HepG2 (cell line): ENCODE results near the gene CFAP97. TPM values are rescaled to one million over a fixed set of nuclear protein-coding genes. Genes with fewer than 3 reads are reported as not detected.

Source experiments
- ATAC-seq: fragments of 200-7000 bp; cut with Tn5 transposase; 3 replicates; pipeline ENCODE4 v1.9.1; 2020; ENCODE audit warnings: mild to moderate bottlenecking, moderate library complexity
- BruUV-seq: library from RNA; stranded (reverse); fragments of 400-500 nt; replicated peaks from 2 replicates; lab custom pipeline; 2021; lab: Mats Ljungman, UMichigan
- CTCF ChIA-PET: fragments of 300-600 bp; formaldehyde crosslinking; extraction: SDS; loops from one replicate; lab custom pipeline; 2021; ENCODE audit warnings: low total read pairs, inconsistent platforms, low intra/inter-chr PET ratio; lab: Yijun Ruan, JAX
- POLR2A ChIA-PET: fragments of 350-600 bp; sonication (Branson Sonifier 250); formaldehyde crosslinking; loops from one replicate; lab custom pipeline; 2020; ENCODE audit warnings: antibody characterized with exemption, inconsistent platforms; lab: Yijun Ruan, JAX
- DNase-seq: peaks from one replicate; pipeline ENCODE4 v3.0.0-alpha.2; 2015; ENCODE audit warnings: low spot score
- FAIRE-seq: peaks from 3 replicates; lab custom pipeline; 2011; peaks lifted over from hg19 to GRCh38; lab: Jason Lieb, UNC
- H2AFZ ChIP-seq: one replicate; pipeline ENCODE4 v1.6.1; 2011; ENCODE audit warnings: low read length, inconsistent platforms
- H3K27ac ChIP-seq: fragments of 300-600 bp; 3 replicates; pipeline ENCODE4 v1.8.0; 2011; ENCODE audit warnings: mixed run types, mild to moderate bottlenecking, mixed read lengths, low read length, inconsistent platforms; ENCODE audit not compliant: insufficient read depth; ENCODE audit errors: extremely low read length
- H3K27me3 ChIP-seq, 2 experiments: fragments of 200-600 bp in 1 of 2; 2 replicates in 1 of 2; 3 replicates in 1 of 2; pipeline versions ENCODE4 v1.6.0 to v1.8.0; 2011; ENCODE audit warnings: low read length in 2 of 2, mild to moderate bottlenecking in 2 of 2, moderate library complexity in 2 of 2, inconsistent platforms in 1 of 2; ENCODE audit not compliant: insufficient read depth in 2 of 2, control insufficient read depth in 1 of 2
- H3K36me3 ChIP-seq, 2 experiments: fragments of 200-600 bp in 1 of 2; replicated peaks in 1 of 2; 2 replicates in 1 of 2; 3 replicates in 1 of 2; pipeline versions ENCODE4 v1.5.1 to v1.8.0; 2011; ENCODE audit warnings: low read length in 2 of 2, inconsistent platforms in 1 of 2; ENCODE audit not compliant: insufficient read depth in 2 of 2, control insufficient read depth in 1 of 2
- H3K4me1 ChIP-seq: 2 replicates; pipeline ENCODE4 v1.5.1; 2012; ENCODE audit warnings: low read length, inconsistent platforms; ENCODE audit not compliant: insufficient read depth
- H3K4me2 ChIP-seq: 2 replicates; pipeline ENCODE4 v1.6.0; 2011; ENCODE audit warnings: low read depth, low read length, inconsistent platforms
- H3K4me3 ChIP-seq, 3 experiments: fragments of 200-600 bp in 1 of 3; sonication (generic), shearing (Covaris generic) in 1 of 3; replicated peaks in 1 of 3; 2 replicates each; pipeline ENCODE4 v1.5.1; 2011 to 2016; ENCODE audit warnings: low read length in 3 of 3, inconsistent platforms in 2 of 3, low read depth in 2 of 3, mild to moderate bottlenecking in 2 of 3, control low read depth in 1 of 3, mixed read lengths in 1 of 3; ENCODE audit not compliant: insufficient read depth in 1 of 3
- H3K79me2 ChIP-seq: one replicate; pipeline ENCODE4 v1.6.1; 2011; ENCODE audit warnings: low read length, inconsistent platforms; ENCODE audit not compliant: insufficient read depth
- H3K9ac ChIP-seq: 2 replicates; pipeline ENCODE4 v1.6.0; 2011; ENCODE audit warnings: mild to moderate bottlenecking, low read depth, low read length, inconsistent platforms; ENCODE audit not compliant: insufficient read depth
- H3K9me3 ChIP-seq: 2 replicates; pipeline ENCODE4 v1.5.1; 2012; ENCODE audit warnings: mild to moderate bottlenecking, low read length
- H4K20me1 ChIP-seq: 2 replicates; pipeline ENCODE4 v1.6.0; 2011; ENCODE audit warnings: inconsistent platforms, mild to moderate bottlenecking, low read length, moderate library complexity; ENCODE audit not compliant: insufficient read depth
- MAFK ChIP-seq, 2 experiments: IDR thresholded peaks in 1 of 2; conservative IDR thresholded peaks in 1 of 2; 2 replicates each; pipeline ENCODE4 v1.6.1; 2011; ENCODE audit warnings: improper control_type of control experiment in 2 of 2, low read length in 2 of 2
- MXD4 ChIP-seq: IDR thresholded peaks from 2 replicates; pipeline ENCODE4 v1.6.1; 2016; ENCODE audit warnings: mild to moderate bottlenecking, missing biosample characterization, missing genetic modification reagents
- PHB2 ChIP-seq: fragments of 450-650 bp; IDR thresholded peaks from 2 replicates; pipeline ENCODE4 v1.6.1; 2018; ENCODE audit not compliant: partially characterized antibody
- ZFP36 ChIP-seq: fragments of 150-350 bp; IDR thresholded peaks from 2 replicates; pipeline ENCODE4 v1.6.1; 2018; ENCODE audit warnings: borderline replicate concordance, low read length, low read depth; ENCODE audit not compliant: partially characterized antibody
- ZNF562 ChIP-seq: sonication (generic); formaldehyde crosslinking; IDR thresholded peaks from 2 replicates; pipeline ENCODE4 v1.8.0; 2022; ENCODE audit warnings: missing genetic modification reagents, borderline replicate concordance
- ZNF691 ChIP-seq: sonication (generic); formaldehyde crosslinking; IDR thresholded peaks from 2 replicates; pipeline ENCODE4 v1.4.0; 2020; ENCODE audit warnings: missing genetic modification reagents, low read depth, mild to moderate bottlenecking, borderline replicate concordance
- ZNF800 ChIP-seq: sonication (generic); formaldehyde crosslinking; IDR thresholded peaks from 2 replicates; pipeline ENCODE4 v1.4.0; 2020; ENCODE audit warnings: missing genetic modification reagents
- ZSCAN25 ChIP-seq: sonication (generic); formaldehyde crosslinking; IDR thresholded peaks from 2 replicates; pipeline ENCODE4 v1.8.0; 2022; ENCODE audit warnings: mild to moderate bottlenecking, missing genetic modification reagents
- whole genome bisulfite sequencing: methylation state at CpG from one replicate; pipeline ENCODE4 v1.1.6; 2017; ENCODE audit warnings: low lambda C conversion rate; 5-methylcytosine and 5-hydroxymethylcytosine counted together
- in situ Hi-C: cut with HindIII; loops from 2 replicates; pipeline ENCODE4 v1.10.0; 2017; ENCODE audit warnings: low pct_unique_long_range_greater_than_20kb; ENCODE audit not compliant: extremely low pct_ligation_motif_present
- intact Hi-C: fragments of 100-400 bp; cut with micrococcal nuclease; formaldehyde crosslinking; loops from one replicate; pipeline ENCODE4 v1.10.0; 2022; ENCODE audit not compliant: unreplicated experiment
- polyA plus RNA-seq, 8 experiments: library from polyadenylated mRNA; depleted of rRNA in 3 of 8; stranded (reverse) in 7 of 8; unstranded in 1 of 8; fragments of >200 nt; fragmentation: Illumina TruSeq in 4 of 8; extraction: Trizol in 4 of 8; gene quantifications; 2 replicates each; pipeline versions ENCODE4 v1.2.1 to v1.2.3, GENCODE V29; 2011 to 2016; ENCODE audit warnings: low read depth in 4 of 8, missing spikeins in 1 of 8, mixed read lengths in 1 of 8; ENCODE audit not compliant: insufficient read depth in 1 of 8
- total RNA-seq, 5 experiments: library from RNA; depleted of rRNA; stranded (reverse); fragments of >200 nt; fragmentation: Illumina TruSeq; extraction: Trizol; gene quantifications; 2 replicates each; pipeline ENCODE4 v1.2.3, GENCODE V29; 2016; ENCODE audit warnings: low read depth in 1 of 5
- TF ChIP-seq, protein P1 (sequence below): sonication (generic); formaldehyde crosslinking; IDR thresholded peaks from 2 replicates; pipeline ENCODE4 v1.4.0; 2020; ENCODE audit warnings: missing genetic modification reagents, borderline replicate concordance

CFAP97 gene
- total and polyA plus RNA-seq, 2 of the 13 experiments (the other 11 are each of a cell fraction or from before 2014, with no cell fraction given), result 32.1 to 44.4 TPM

DNA sequence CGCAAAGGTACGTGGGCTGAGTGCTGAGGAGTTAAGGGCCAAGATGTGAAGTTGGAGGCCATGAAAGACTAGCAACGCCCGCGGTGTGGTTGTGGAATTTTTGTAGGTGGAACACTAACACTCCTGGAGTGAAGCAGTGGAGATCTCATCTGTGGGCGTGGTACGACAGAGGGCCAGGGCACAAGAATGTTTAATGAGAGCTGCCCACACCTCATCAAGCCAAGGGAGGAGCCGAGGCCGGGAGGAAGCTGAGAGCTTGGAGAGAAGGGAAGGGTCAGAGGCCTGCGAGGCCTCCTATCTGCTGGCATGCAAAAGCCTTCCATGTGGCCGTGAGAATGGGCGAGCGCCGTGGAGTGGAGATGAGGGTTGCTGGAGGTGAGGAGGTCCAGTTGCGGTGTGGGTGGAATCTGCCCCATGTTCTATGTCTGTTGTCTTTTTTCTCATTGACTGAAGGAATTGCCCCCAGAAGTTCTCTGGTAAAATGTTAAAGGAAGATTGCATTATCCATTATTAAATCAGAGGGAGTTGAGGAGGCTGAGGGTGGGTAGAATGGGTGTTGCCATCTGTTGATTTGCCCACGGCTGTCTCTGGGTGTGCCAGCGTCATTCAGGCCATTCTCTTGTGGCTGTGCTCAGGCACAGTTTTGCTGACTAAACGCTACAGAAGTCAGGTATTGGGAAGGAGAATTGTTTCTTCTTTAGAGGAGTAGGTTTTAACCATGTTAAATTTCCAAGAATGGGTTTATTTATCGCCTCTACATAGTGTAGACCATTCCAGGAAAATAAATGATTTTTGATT is 25.4 kb upstream of the CFAP97 start:
- H3K36me3 ChIP-seq, result peaks cover 0 to 4% of the 10 kb centered on the region in 2 experiments; a peak in 1 of 5 replicates
- ATAC-seq (no peak), FAIRE-seq (no peak), DNase-seq (no peak)
- no peak overlapping the region for H3K4me3 ChIP-seq
- H3K27ac ChIP-seq, result no peak overlapping the region
- H4K20me1 ChIP-seq, result peaks cover 19% of the 10 kb centered on the region
- peaks cover 23% of the 10 kb centered on the region for H3K4me1 ChIP-seq
- no peak overlapping the region for H3K4me2 ChIP-seq
- no peak overlapping the region for H2AFZ ChIP-seq
- ChIA-PET POLR2A (no interaction called here), CTCF (no interaction called here)
- no peak for TF ChIP-seq MXD4 (CRISPR knock-in tag)
- TF ChIP-seq MAFK (conservative IDR thresholded peaks at IDR 0.05 in 1 of 2, IDR thresholded peaks at IDR 0.05 in 1 of 2; ENCODE audit: low read length in 2 of 2), result peak in 1 of 2 experiments; percentile 25; a peak in 1 of 4 replicates
- H3K79me2 ChIP-seq, result peaks cover 58% of the 10 kb centered on the region
- H3K27me3 ChIP-seq, result no peaks in the 10 kb centered on the region
- in situ Hi-C loops (no loop called here), intact Hi-C loops (no loop called here)
- H3K9me3 ChIP-seq, result no peaks in the 10 kb centered on the region
- 97% methylated on average over 19 of the region's 19 CpGs for WGBS
- no peak overlapping the region for H3K9ac ChIP-seq
- BruUV-seq, result no TSS peak

DNA sequence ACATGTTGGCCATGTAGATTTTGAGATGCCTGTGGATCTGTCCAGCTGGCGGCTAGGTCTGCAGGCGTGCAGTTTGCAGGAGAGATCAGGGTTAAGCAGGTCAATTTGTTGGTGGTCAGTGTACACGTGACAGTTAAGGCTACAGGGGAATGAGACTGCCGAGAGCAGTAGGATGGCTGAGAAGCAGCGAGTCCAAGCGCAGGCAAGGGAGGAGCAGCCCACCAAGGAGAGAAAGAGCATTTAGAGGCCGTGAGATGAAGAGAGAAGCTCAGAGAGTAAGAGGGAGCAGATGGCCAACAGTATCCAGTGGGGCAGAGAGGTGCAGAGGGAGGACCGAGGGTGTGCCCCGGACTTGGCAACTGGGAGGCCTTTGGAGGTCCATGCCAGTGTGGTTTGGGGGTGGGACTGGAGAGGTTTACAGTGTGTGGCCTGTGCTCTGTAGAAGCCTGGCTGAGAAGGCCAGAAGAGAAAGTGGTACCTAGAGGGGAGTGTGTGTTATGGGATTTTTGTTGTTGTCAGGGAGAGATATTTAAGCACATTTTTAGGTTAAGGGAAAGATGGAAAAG is 24.0 kb upstream of the CFAP97 start:
- POLR2A ChIA-PET, result no interaction called here
- Histone ChIP-seq H3K79me2 (peaks cover 61% of the 10 kb centered on the region), H3K27me3 (no peaks in the 10 kb centered on the region), H3K9ac (no peak overlapping the region), H3K4me2 (no peak overlapping the region), H3K4me3 (no peak overlapping the region), H3K36me3 (peaks cover 0 to 4% of the 10 kb centered on the region in 2 experiments; a peak in 1 of 5 replicates), H3K27ac (no peak overlapping the region), H4K20me1 (peaks cover 22% of the 10 kb centered on the region), H3K4me1 (peaks cover 23% of the 10 kb centered on the region), H3K9me3 (no peaks in the 10 kb centered on the region), H2AFZ (no peak overlapping the region)
- no peak for FAIRE-seq
- WGBS, result 94% methylated on average over 9 of the region's 9 CpGs
- CTCF ChIA-PET, result no interaction called here
- DNase-seq, result no peak
- no TSS peak for BruUV-seq
- peak; percentile 35; the same call in 2 of the 3 replicates for ATAC-seq
- intact Hi-C loops (no loop called here), in situ Hi-C loops (no loop called here)
- TF ChIP-seq ZSCAN25 (no peak), ZFP36 (no peak), ZNF691 (CRISPR knock-in tag) (no peak), ZNF800 (CRISPR knock-in tag) (no peak), ZNF562 (CRISPR knock-in tag) (no peak), PHB2 (no peak)
- TF ChIP-seq, protein P1, sequence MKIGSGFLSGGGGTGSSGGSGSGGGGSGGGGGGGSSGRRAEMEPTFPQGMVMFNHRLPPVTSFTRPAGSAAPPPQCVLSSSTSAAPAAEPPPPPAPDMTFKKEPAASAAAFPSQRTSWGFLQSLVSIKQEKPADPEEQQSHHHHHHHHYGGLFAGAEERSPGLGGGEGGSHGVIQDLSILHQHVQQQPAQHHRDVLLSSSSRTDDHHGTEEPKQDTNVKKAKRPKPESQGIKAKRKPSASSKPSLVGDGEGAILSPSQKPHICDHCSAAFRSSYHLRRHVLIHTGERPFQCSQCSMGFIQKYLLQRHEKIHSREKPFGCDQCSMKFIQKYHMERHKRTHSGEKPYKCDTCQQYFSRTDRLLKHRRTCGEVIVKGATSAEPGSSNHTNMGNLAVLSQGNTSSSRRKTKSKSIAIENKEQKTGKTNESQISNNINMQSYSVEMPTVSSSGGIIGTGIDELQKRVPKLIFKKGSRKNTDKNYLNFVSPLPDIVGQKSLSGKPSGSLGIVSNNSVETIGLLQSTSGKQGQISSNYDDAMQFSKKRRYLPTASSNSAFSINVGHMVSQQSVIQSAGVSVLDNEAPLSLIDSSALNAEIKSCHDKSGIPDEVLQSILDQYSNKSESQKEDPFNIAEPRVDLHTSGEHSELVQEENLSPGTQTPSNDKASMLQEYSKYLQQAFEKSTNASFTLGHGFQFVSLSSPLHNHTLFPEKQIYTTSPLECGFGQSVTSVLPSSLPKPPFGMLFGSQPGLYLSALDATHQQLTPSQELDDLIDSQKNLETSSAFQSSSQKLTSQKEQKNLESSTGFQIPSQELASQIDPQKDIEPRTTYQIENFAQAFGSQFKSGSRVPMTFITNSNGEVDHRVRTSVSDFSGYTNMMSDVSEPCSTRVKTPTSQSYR (CRISPR knock-in tag), result no peak
